ENCODE data around the gene ZNF672. TPM values are rescaled to one million over a fixed set of nuclear protein-coding genes. Genes with fewer than 3 reads are reported as not detected.

The ZNF672 gene
- total RNA-seq, 2 experiments from 2014 or later = 35.9 to 38.4 TPM

DNA sequence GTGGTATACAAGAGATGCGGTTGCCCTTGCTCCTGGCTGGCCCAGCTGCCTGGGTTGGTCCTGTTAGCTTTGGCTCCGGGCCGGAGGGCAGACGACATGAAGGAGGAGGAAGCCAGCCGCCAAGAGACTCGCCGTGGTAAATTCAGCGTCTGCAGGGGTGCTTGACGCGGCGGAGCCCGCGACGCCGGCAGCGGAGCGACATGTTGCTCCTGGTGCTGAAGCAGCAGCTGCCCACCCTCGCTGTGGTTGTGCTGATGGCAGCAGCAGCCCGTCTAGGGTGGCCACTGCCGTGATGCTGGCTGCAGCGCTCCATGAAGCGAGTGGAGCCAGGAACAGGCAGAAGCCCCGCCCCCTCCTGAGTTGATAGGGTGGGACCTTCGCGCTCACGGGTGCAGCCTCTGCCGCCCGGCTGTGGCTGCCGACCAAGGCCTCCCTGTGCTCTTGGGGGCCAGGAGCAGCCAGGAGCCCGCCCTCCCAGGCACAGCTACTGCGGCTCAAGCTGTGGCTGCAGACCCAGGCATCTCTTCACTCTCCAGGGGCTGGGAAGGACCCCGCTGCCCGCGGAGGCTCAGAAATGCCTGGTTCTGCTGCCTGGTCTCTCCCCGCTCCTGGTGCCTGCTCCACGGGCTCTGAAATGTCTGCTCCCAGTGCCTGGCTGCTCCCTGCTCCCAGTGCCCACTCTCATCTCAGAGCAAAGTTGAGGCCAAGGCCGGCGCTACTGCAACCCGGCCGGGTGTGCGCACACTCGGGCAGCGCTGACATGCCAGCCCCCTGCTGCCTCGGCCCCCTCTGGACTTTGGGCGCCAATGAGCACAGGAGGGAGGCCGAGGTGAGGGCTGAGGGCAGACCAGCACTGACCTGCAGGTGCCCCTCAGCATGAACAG, 25.2 kb downstream of the ZNF672 start:
- Histone ChIP-seq H3K9me3 (ENCODE audit: control insufficient read depth in 1 of 2, insufficient read depth in 1 of 2, low read length in 2 of 2) (no peaks in the 10 kb centered on the region), H3K4me1 (ENCODE audit: insufficient read depth, low read length) (peaks cover 27% of the 10 kb centered on the region), H3K36me3 (ENCODE audit: insufficient read depth, low read length) (no peaks in the 10 kb centered on the region), H3K27ac (ENCODE audit: low read depth in 1 of 2, low read length in 2 of 2) (peak overlapping the region; percentile 62 to 69), H3K27me3 (ENCODE audit: control insufficient read depth in 1 of 2, insufficient read depth in 2 of 2, low read length in 2 of 2) (no peaks in the 10 kb centered on the region), H3K4me3 (ENCODE audit: low read length) (peak overlapping the region; percentile 70)
- Mint-ChIP-seq H3K27me3 (no peaks in the 10 kb centered on the region), H3K4me1 (ENCODE audit: low read depth) (peaks cover 46% of the 10 kb centered on the region), H3K9me3 (no peaks in the 10 kb centered on the region), H3K36me3 (ENCODE audit: low read depth) (peaks cover 8% of the 10 kb centered on the region), H3K27ac (peak overlapping the region; percentile 96), H3K4me3 (peak overlapping the region; percentile 88)
- intact Hi-C loops (cut with DNase I, micrococcal nuclease) = loop anchor here (1.0 to 2.0 kb wide), 2 partner anchors 10 to 42 kb away; no protein-coding TSS in a partner anchor
- CTCF ChIA-PET = interaction anchor here (1.7 kb wide), 1 partner anchor 37 kb away, joined by 4 read pairs; the partner anchor contains the start of gene SH3BP5L
- POLR2A ChIA-PET = interaction anchor here (1.6 to 4.0 kb wide), 4 partner anchors 10 to 43 kb away, joined by 9 to 33 read pairs (median 14); partner anchors contain the start of genes PGBD2, SH3BP5L and ZNF672
- TF ChIP-seq, protein P1, sequence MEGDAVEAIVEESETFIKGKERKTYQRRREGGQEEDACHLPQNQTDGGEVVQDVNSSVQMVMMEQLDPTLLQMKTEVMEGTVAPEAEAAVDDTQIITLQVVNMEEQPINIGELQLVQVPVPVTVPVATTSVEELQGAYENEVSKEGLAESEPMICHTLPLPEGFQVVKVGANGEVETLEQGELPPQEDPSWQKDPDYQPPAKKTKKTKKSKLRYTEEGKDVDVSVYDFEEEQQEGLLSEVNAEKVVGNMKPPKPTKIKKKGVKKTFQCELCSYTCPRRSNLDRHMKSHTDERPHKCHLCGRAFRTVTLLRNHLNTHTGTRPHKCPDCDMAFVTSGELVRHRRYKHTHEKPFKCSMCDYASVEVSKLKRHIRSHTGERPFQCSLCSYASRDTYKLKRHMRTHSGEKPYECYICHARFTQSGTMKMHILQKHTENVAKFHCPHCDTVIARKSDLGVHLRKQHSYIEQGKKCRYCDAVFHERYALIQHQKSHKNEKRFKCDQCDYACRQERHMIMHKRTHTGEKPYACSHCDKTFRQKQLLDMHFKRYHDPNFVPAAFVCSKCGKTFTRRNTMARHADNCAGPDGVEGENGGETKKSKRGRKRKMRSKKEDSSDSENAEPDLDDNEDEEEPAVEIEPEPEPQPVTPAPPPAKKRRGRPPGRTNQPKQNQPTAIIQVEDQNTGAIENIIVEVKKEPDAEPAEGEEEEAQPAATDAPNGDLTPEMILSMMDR (IDR thresholded peaks at IDR 0.05) = no peak
- peak; percentile 56 for ATAC-seq (ENCODE audit: poor library complexity)
- peak; percentile 58 to 90 (median 78) for DNase-seq

DNA sequence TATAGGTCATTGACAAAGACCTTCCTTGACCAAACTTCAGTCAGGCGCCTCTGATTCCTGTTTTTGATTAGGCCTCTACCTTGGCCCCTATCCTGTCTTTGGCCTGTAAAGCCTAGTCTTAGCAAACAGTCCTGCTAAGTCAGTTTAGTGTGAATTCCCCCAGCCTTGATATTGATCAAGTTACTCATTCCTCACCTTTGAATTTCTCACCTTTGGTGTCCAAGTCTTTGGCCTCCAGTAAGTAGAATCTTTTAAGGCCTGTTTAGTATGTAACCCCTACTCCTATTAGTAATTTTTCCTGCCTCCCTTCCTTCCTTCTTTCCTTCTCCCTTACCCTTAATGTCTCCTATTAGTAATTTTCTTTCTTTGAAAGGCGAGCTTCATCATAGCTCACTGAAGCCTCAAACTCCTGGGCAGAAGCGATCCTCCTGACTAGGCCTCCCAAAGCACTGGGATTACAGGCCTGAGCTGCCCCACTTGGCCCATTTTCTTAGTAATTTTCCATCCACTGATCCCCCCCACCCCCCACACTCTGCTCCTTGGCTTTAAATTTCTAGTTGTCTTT, 33.9 kb downstream of the ZNF672 start:
- intact Hi-C loops (cut with DNase I, micrococcal nuclease) = no loop called here
- peaks cover 35% of the 10 kb centered on the region for H3K4me1 Mint-ChIP-seq (ENCODE audit: low read depth)
- no peaks in the 10 kb centered on the region for H3K36me3 ChIP-seq (ENCODE audit: insufficient read depth, low read length)
- peak overlapping the region; percentile 63 for H3K4me3 Mint-ChIP-seq
- peaks cover 14% of the 10 kb centered on the region for H3K27me3 Mint-ChIP-seq
- DNase-seq = no peak
- H3K9me3 Mint-ChIP-seq = peaks cover 2% of the 10 kb centered on the region
- H3K4me1 ChIP-seq (ENCODE audit: insufficient read depth, low read length) = peaks cover 22% of the 10 kb centered on the region
- CTCF ChIA-PET = interaction anchor here (1.3 kb wide), 1 partner anchor 65 kb away, joined by 3 read pairs; no protein-coding TSS in a partner anchor
- H3K27me3 ChIP-seq (ENCODE audit: control insufficient read depth in 1 of 2, insufficient read depth in 2 of 2, low read length in 2 of 2) = no peaks in the 10 kb centered on the region
- no peak overlapping the region for H3K4me3 ChIP-seq (ENCODE audit: low read length)
- peak overlapping the region; percentile 24 for H3K27ac Mint-ChIP-seq
- peaks cover 20% of the 10 kb centered on the region for H3K36me3 Mint-ChIP-seq (ENCODE audit: low read depth)
- no peak for ATAC-seq (ENCODE audit: poor library complexity)
- POLR2A ChIA-PET = interaction anchor here (2.7 to 3.6 kb wide), 3 partner anchors 9 to 34 kb away, joined by 33 to 37 read pairs (median 36); partner anchors contain the start of genes ZNF672 and ZNF692
- H3K9me3 ChIP-seq (ENCODE audit: control insufficient read depth in 1 of 2, insufficient read depth in 1 of 2, low read length in 2 of 2) = no peaks in the 10 kb centered on the region
- TF ChIP-seq, protein P1 (IDR thresholded peaks at IDR 0.05) = no peak
- H3K27ac ChIP-seq (ENCODE audit: low read depth in 1 of 2, low read length in 2 of 2) = no peak overlapping the region

DNA sequence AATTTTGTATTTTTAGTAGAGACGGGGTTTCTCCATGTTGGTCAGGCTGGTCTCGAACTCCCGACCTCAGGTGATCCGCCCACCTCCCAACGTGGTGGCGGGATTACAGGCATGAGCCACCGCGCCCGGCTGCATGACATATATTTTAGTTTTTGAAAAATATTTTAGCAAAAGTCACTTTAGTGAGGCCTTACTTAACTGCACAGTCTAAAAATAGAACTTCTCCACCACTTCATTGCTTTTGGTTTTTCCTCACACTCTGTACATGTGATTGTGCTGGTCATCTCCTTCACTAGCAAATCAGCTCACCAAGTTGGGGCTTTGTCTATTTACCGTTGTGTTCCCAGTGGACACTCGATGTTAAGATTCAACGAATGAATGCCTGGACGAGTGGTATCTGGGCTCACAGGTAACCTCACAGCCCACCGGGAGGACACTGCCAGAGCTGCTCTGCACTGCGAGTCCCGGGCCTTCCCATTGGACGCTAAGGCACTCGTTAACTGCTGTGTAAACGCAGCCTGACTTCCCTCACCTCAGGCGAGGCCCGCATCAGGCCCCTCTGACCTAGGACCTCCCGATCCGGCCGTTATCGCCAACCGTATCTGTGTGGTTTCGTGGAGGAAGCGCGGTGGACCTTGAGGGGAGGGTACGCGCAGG, 34.9 kb downstream of the ZNF672 start:
- Mint-ChIP-seq H3K36me3 (ENCODE audit: low read depth) (peaks cover 20% of the 10 kb centered on the region), H3K4me3 (peak overlapping the region; percentile 99), H3K4me1 (ENCODE audit: low read depth) (peaks cover 35% of the 10 kb centered on the region), H3K9me3 (peaks cover 2% of the 10 kb centered on the region), H3K27ac (peak overlapping the region; percentile 99), H3K27me3 (peaks cover 14% of the 10 kb centered on the region)
- TF ChIP-seq, protein P1 (IDR thresholded peaks at IDR 0.05) = no peak
- intact Hi-C loops (cut with DNase I, micrococcal nuclease) = loop anchor here in 1 of 2 experiments (1.0 kb wide), 1 partner anchor 10 kb away; no protein-coding TSS in a partner anchor
- Histone ChIP-seq H3K27ac (ENCODE audit: low read depth in 1 of 2, low read length in 2 of 2) (peak overlapping the region; percentile 52 to 79), H3K4me1 (ENCODE audit: insufficient read depth, low read length) (peaks cover 22% of the 10 kb centered on the region), H3K36me3 (ENCODE audit: insufficient read depth, low read length) (no peaks in the 10 kb centered on the region), H3K9me3 (ENCODE audit: control insufficient read depth in 1 of 2, insufficient read depth in 1 of 2, low read length in 2 of 2) (no peaks in the 10 kb centered on the region), H3K27me3 (ENCODE audit: control insufficient read depth in 1 of 2, insufficient read depth in 2 of 2, low read length in 2 of 2) (no peaks in the 10 kb centered on the region), H3K4me3 (ENCODE audit: low read length) (peak overlapping the region; percentile 71)
- POLR2A ChIA-PET = interaction anchor here (0.7 to 3.6 kb wide), 6 partner anchors 8 to 47 kb away, joined by 3 to 37 read pairs (median 26); partner anchors contain the start of genes PGBD2, SH3BP5L, ZNF672 and ZNF692
- peak; percentile 25 for ATAC-seq (ENCODE audit: poor library complexity)
- CTCF ChIA-PET = interaction anchor here (1.3 kb wide), 1 partner anchor 66 kb away, joined by 3 read pairs; no protein-coding TSS in a partner anchor
- peak in 6 of 14 experiments; percentile 16 to 63 (median 32) for DNase-seq

Measured in CD4-positive, alpha-beta T cell (primary cell).